T-helper 2 cell treated with Interferon-gamma antibody and Interleukin-4, amounts not matched to agents 100 ng/mL and 5 ng/mL, for 36 hours (primary cell): ENCODE results near the gene MLNR. TPM values are rescaled to one million over a fixed set of nuclear protein-coding genes. Genes with fewer than 3 reads are reported as not detected.

ENCODE experiments used
- intact Hi-C: fragments of 100-400 bp; cut with micrococcal nuclease; formaldehyde crosslinking; loops from one replicate; pipeline ENCODE4 v1.15.1; 2023
- total RNA-seq: library from RNA; stranded (reverse); gene quantifications from 2 replicates; pipeline ENCODE4 v1.2.3, GENCODE V29; 2022

MLNR gene
- total RNA-seq, 1 donor from 2014 or later: not detected

GRCh38 chr13:49225223-49226042 lies 5.3 kb downstream of the MLNR start:
- intact Hi-C loops: no loop called here

- intact Hi-C loops: no loop called here
Measured at GRCh38 chr13:49226613-49227012, 6.5 kb downstream of the MLNR start.

DNA sequence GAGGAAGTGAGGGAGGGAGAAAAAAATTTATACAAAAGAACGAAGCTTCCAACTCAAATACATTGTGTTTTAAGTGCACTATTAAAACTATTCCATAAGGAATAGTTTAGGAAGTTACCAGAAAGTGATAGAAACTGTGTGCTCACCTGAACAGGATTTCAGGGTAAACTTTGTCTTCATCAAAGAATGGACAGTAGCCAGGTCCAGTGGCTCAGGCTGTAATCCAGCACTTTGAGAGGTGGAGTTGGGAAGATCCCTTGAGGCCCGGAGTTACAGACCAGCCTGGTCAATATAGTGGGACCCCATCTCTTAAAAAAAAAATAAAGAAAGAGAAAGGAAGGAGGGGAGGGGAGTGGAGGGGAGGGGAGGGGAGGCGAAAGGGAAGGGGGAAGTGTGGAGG lies 14.6 kb downstream of the MLNR start:
- intact Hi-C loops: no loop called here

- intact Hi-C loops: no loop called here
Measured at GRCh38 chr13:49235856-49236431, 15.8 kb downstream of the MLNR start.

DNA sequence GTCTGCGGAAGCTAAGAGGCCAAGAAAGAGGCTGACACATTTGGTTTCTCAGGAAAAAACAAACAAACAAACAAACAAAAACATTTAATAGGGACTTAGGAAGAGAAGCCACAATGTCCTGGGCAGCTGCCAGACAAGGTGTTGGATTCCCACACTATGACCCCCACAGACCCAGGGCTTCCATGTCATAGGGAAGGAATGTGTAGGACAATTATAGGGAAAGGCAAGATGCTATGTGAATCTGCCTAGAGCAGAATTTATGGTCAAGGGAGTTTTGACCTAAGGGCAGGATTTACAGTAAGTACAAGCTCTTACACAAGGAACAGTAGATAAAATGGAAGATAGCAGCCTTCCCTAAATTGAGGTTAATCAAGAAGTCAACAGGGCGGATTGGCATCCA lies 18.5 kb downstream of the MLNR start:
- intact Hi-C loops: no loop called here

- intact Hi-C loops: loop anchor here (1.0 kb wide), 2 partner anchors 41 to 367 kb away; no protein-coding TSS in a partner anchor
Measured at GRCh38 chr13:49240017-49240416, 19.9 kb downstream of the MLNR start.

DNA sequence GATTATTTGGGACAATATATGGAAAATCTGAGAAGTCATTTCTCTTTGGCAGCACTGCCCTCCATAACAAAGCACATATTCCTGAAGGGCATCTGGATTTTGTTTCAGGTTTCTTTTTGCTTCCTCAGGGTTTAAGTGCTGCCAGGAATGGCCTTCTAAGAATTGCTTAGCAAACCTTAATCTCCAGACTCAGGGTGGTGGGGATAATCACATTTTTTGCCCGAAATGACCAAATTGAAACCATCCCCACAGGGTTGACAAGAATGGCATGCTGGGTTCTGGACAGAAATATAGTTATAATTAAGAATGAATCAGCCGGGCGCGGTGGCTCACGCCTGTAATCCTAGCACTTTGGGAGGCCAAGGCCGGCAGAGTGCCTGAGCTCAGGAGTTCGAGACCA lies 21.2 kb downstream of the MLNR start:
- intact Hi-C loops: no loop called here

DNA sequence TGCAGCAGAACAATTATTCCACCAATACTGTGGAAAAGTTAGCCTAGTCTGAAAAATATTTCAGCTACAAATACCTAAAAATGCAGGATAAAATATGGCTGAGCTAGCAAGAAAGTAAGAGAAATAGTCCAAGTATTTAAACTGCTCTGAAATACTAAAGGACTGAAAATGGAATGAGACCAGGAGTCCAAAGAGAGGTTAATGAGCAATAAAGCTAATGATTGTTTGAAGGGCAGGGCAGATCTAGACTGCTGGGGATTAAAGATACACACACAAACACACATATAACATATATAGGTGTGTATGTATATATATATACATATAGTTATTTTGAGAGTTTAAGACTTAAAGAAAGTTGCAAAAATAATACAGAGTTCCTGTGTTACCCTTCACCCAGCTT lies 25.0 kb downstream of the MLNR start:
- intact Hi-C loops: loop anchor here (5.0 kb wide), 4 partner anchors 133 to 547 kb away; partner anchors contain the start of genes FNDC3A, KPNA3 and RCBTB1

DNA sequence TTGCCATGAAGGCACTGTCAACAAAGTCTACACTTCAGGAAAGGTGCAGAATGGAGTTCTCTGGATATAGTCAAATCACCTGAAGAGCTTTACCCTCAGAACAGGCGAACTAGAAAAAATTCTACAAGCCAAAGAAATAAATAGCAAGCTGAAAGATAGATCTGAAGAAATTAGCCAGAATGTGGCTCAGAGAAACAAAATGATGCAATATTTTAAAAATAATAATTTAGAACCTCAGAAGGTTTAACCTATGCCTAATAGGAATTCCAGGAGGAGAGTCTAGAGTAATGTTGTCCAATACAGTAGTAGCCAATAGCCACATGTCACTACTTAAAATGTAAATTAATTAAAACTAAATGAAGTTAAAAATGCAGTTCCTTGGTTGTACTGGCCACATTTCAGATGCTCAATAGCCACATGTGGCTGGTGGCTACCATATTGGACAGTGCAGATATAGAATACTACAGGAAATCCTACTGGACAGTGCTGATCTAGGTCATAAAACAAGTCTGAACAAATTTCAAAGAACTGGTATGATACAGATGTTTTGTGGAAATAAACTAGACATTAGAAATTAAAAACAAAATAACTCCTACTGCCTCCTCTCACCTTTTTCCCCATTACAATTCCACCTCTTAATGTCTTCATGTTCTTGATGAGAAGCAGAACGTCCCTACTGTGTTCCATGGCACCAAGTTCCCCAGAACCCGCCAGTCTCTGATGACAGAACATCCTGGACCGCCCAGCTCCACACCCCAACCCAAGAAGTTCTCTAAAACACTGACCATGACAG lies 26.9 kb downstream of the MLNR start:
- intact Hi-C loops: loop anchor here (1.0 to 5.0 kb wide), 6 partner anchors 11 to 545 kb away; partner anchors contain the start of genes CAB39L, FNDC3A, KPNA3 and RCBTB1

- intact Hi-C loops: loop anchor here (1.0 to 5.0 kb wide), 6 partner anchors 10 to 544 kb away; partner anchors contain the start of genes CAB39L, FNDC3A, KPNA3 and RCBTB1
Measured at GRCh38 chr13:49247643-49248621, 27.8 kb downstream of the MLNR start, which contains the start of gene CDADC1. TSS of gene CDADC1 (plus strand) at chr13:49247925. CDS start at chr13:49248038, 113 bp downstream.

GRCh38 chr13:49248622-49249002 lies 28.5 kb downstream of the MLNR start:
- intact Hi-C loops: loop anchor here (5.0 kb wide), 4 partner anchors 136 to 544 kb away; partner anchors contain the start of genes FNDC3A, KPNA3 and RCBTB1

GRCh38 chr13:49251326-49251725 lies 31.2 kb downstream of the MLNR start:
- intact Hi-C loops: no loop called here

GRCh38 chr13:49253310-49253709 lies 33.2 kb downstream of the MLNR start:
- intact Hi-C loops: no loop called here

DNA sequence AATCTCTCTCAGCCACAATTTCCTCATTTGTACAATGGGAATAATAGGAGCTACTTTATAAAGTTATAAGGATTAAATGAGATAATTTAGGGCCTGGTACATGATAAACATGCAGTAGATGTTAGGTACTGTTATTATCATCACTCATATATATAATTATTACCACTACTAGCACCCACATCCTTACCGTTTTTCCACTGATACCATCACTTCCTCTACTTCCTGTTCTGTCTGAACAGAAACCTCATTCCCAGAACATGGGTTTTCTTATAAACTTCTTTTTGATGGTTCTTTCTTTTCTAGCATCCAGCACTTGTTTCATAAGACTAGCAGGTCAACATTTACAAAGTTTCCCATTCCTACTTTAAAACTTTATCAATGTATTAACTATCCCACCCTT lies 33.9 kb downstream of the MLNR start:
- intact Hi-C loops: no loop called here

DNA sequence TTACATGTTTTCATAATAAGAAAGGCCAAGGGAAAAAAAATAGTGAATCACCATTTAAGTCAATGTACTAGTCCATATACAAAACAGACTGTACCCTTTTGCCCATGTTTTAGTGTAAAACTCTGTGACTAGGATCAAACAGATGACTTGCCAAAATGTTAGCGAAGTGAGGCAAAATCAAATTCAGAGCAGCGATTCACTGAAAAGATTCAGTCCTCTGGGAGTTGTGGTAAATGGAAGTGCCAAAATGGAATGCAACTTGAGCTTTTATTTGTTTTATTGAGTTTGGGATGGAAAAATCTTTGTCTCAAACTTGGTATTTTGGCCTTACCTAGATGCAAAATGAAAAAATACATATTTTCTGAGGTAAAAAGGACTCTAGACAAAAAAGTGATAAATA lies 36.7 kb downstream of the MLNR start:
- intact Hi-C loops: no loop called here

DNA sequence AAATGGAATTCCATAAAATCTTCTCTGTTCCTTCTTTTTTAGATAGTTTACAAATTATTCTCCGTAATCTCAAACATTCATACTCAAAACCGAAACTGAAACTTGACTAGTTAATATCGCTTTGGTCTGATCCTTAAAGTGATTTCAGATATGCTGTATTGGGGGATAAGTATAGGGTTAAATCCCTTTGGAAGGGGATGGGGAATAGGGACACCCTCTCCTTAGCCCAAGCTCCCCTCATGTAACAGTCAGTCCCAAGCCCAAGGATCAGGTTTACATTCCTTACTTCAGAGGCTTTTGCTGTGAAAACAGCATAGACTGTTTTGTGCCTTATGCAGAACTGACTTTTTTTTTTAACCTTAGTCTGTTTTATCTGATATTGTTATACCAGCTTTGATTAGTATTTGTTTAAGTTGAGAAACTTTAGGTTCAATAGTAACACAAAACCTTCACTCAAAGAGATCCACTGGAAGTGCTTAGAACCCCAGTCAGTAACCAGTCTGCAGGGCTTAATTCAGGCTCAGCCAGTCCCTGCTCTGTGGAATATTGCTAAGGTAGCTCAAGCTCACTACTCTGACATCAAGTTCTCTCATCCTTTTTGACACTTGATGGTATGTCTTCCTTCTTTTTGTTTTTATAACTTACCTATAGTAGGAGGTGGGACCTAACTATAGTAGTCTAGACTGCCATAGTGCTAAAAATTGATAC lies 38.1 kb downstream of the MLNR start:
- intact Hi-C loops: loop anchor here (1.0 kb wide), 1 partner anchor 11 kb away; the partner anchor contains the start of gene CDADC1

GRCh38 chr13:49259586-49259985 lies 39.4 kb downstream of the MLNR start:
- intact Hi-C loops: no loop called here

GRCh38 chr13:49262634-49263033 lies 42.5 kb downstream of the MLNR start:
- intact Hi-C loops: no loop called here

DNA sequence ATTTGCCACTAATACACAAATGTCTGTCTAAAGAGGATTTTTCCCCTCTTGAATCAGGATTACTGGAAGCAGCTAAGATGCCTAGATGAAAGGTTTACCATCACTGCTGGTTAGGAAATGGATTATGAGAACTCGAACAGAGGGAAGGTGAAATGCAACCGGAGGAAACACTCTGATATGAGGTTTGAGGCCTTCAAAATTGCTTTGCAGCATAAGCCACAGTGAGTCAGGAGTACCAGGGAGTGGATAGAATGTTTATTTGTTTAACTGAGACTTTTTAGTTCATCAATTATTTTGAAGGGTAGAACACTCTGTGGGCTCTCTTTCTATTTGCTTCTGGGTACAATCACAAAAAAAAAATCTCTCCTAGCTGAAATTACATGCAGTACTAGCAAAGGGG lies 45.7 kb downstream of the MLNR start:
- intact Hi-C loops: no loop called here

DNA sequence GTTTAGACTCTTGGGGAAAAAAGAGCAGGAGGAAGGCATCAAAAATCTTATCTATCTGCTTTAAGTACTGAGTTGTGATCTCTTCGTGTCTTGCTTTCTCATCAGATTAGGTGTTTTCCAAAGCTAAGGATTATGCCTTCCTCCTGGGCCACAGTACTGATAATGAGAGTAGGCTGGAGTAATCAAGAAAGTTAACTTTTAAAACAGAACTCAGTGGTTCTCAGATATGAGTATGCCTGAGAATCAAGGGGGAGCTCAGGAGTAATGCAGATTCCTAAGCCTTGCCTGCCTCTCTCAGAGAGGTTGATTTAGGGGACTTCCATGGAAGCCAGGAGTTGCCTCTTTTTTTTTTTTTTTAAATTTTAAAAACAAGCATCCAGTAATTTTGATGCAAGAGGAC lies 51.1 kb downstream of the MLNR start:
- intact Hi-C loops: no loop called here
